Neutrophil (primary cell): Measurements from ENCODE around the gene OFD1.
A peak's percentile ranks its signal among the peaks of the same experiment; 100 is the strongest.

ENCODE experiments used
- H3K27ac ChIP-seq: fragments of 200-600 bp; sonication (generic); 2 replicates; pipeline ENCODE4 v1.5.1; 2016; ENCODE audit warnings: mild to moderate bottlenecking, moderate library complexity
- H3K27me3 ChIP-seq: fragments of 200-600 bp; sonication (generic); 2 replicates; pipeline ENCODE4 v1.6.0; 2016; ENCODE audit warnings: mild to moderate bottlenecking
- H3K36me3 ChIP-seq: fragments of 200-600 bp; sonication (generic); 2 replicates; pipeline ENCODE4 v1.5.1; 2017
- H3K4me1 ChIP-seq, 2 experiments: fragments of 200-600 bp in 1 of 2; sonication (generic) in 1 of 2; 1 replicate in 1 of 2; 2 replicates in 1 of 2; pipeline versions ENCODE4 v1.5.1 to v1.6.1; 2013 to 2016; ENCODE audit warnings: low read depth in 1 of 2, low read length in 1 of 2, mild to moderate bottlenecking in 1 of 2, moderate library complexity in 1 of 2; ENCODE audit not compliant: control insufficient read depth in 1 of 2, insufficient read depth in 1 of 2
- H3K4me3 ChIP-seq, 2 experiments: fragments of 200-600 bp in 1 of 2; sonication (generic) in 1 of 2; 1 replicate in 1 of 2; 2 replicates in 1 of 2; pipeline ENCODE4 v1.5.1; 2013 to 2016; ENCODE audit warnings: low read depth in 1 of 2, low read length in 1 of 2, mild to moderate bottlenecking in 1 of 2, moderate library complexity in 1 of 2
- H3K9me3 ChIP-seq: fragments of 200-600 bp; sonication (generic); 2 replicates; pipeline ENCODE4 v1.5.1; 2016
- CTCF ChIP-seq: fragments of 200-600 bp; sonication (generic); IDR thresholded peaks from 2 replicates; pipeline ENCODE4 v1.5.1; 2016; ENCODE audit warnings: antibody characterized with exemption

Gene OFD1

GRCh38 chrX:13697976-13698375 lies 36.6 kb upstream of the OFD1 start:
- no peaks in the 10 kb centered on the region for H3K36me3 ChIP-seq
- peak overlapping the region; percentile 57 for H3K27ac ChIP-seq
- H3K9me3 ChIP-seq, result no peaks in the 10 kb centered on the region
- peaks cover 21 to 48% of the 10 kb centered on the region in 2 experiments for H3K4me1 ChIP-seq
- H3K4me3 ChIP-seq, result no peak overlapping the region
- no peak for TF ChIP-seq CTCF
- H3K27me3 ChIP-seq, result no peaks in the 10 kb centered on the region

- H3K27ac ChIP-seq, result peak overlapping the region; percentile 49
- peaks cover 16 to 44% of the 10 kb centered on the region in 2 experiments for H3K4me1 ChIP-seq
- H3K4me3 ChIP-seq, result no peak overlapping the region
- TF ChIP-seq CTCF, result no peak
- no peaks in the 10 kb centered on the region for H3K27me3 ChIP-seq
- H3K9me3 ChIP-seq, result no peaks in the 10 kb centered on the region
- no peaks in the 10 kb centered on the region for H3K36me3 ChIP-seq
Measured at GRCh38 chrX:13698432-13698831, 36.1 kb upstream of the OFD1 start.

DNA sequence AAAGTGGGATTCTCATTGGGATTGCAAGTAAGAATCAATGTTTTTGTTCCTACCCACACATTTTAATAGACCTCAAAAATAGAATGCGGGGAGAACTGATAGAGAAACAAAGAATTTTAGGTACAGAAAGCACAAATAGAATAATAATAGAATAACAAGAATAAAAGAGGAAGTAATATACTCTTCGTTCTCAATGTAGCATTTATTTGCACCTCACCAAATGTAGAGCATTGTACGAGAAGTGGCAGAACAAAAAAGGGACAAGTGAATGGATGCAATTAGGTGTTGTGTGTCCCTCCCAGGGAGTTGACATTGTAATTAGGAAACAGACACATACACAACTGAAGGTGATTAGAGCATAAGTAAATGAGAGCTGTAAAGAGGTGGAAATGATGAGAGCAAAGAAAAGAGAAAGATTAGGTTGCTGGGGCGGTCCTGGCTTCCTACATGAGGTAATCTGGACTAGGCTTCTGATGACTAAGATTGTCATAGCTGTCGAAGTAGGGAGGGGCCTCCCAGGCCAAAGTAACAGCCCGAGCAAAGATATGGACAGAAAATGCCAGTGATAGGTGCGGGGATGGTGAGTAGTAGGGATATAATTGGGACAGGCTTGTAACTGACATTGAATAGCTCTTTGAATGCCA lies 35.2 kb upstream of the OFD1 start:
- no peak for TF ChIP-seq CTCF
- Histone ChIP-seq H3K4me1 (peaks cover 12 to 45% of the 10 kb centered on the region in 2 experiments), H3K27me3 (no peaks in the 10 kb centered on the region), H3K4me3 (no peak overlapping the region), H3K27ac (peak overlapping the region; percentile 49), H3K36me3 (no peaks in the 10 kb centered on the region), H3K9me3 (no peaks in the 10 kb centered on the region)

DNA sequence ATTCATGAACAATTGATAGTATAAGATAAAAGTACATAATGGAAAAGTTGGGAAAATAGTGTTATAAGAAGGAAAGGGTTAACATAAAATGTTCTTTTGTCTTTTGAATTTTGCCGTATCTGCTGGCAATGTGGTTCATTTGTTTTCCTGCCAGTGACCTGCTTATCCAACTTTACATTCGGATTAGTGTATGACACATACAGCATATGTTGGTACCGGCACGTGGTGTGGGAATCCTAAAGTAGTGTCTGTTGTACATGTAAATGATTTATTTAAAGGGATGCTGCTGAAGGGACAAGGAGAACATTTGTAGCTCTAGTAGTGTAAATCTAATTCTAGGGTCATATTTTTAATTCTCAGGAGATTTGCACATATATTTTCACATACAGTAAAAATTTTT lies 34.2 kb upstream of the OFD1 start:
- Histone ChIP-seq H3K9me3 (no peaks in the 10 kb centered on the region), H3K27ac (no peak overlapping the region), H3K4me1 (peaks cover 12 to 39% of the 10 kb centered on the region in 2 experiments), H3K27me3 (no peaks in the 10 kb centered on the region), H3K36me3 (no peaks in the 10 kb centered on the region), H3K4me3 (no peak overlapping the region)
- no peak for TF ChIP-seq CTCF

DNA sequence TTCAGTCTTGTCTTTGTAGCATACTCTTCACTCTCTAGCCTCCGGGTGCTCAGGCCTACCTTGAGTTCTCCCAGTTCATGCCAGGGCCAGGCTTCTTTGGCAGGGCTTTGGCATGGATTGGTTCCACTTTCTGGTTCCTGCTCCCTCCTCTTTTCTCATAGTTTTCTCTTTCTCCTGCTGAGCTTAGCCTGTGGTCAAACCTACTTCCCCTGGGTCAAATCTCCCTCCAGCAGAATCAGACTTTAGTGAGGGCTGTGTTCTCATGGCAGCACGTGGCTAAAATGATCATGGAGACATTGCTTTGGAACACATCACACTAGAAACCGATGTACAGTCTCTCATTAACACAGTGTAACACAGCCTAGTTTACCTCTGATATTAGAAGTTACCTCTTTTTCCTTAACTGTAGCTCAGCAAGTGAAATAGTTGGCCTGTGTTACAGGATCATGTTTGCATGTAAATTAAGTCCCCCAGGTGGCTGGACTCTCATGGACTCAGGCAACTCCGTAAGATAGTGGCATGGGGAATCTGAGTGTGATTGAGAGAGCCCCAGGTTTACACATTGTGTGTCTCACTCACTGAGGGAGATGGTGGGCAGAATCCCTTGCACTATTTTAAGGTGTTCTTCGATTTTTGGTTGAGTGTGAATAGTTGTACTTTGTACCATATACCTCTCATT lies 32.3 kb upstream of the OFD1 start:
- no peaks in the 10 kb centered on the region for H3K9me3 ChIP-seq
- H3K36me3 ChIP-seq, result no peaks in the 10 kb centered on the region
- no peak overlapping the region for H3K4me3 ChIP-seq
- H3K4me1 ChIP-seq, result peaks cover 7 to 32% of the 10 kb centered on the region in 2 experiments
- H3K27me3 ChIP-seq, result no peaks in the 10 kb centered on the region
- no peak for TF ChIP-seq CTCF
- peak overlapping the region; percentile 20 for H3K27ac ChIP-seq
